ENCODE data around the gene RPL19.

DNA sequence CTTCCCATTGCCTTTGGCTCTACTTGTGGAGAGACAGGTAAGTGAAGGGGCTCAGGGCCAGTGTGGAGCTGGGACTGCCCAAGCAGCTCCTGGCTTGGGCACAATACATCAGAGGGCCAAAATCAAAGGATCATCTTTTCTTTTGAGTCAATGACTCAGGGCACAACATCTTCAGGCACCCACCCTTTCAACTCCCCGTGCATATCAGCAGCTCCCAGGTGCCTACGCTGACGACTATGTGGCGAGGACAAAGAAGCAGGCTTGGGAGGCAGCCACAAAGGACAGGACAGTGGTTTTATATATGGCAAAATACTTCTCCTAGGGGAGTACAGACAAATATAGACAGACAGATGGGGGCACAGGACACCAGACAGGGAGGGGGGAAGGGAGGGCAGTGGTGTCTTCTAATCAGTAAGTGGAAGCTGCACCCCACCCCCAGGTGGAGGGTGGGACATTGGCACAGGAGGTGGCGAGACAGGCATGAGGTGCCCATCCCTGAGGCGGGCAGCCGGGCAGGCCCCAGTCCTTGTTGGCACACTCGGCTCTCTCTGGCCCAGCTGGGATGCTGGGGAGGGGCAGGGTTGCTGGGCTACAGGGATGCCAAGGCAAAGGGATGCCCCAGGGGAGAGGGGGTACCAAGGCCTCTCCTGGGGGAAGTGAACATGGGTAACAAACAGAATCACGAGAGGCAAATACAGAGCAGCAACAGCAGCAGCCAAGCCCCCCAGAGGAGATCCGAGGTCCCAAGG, 26.4 kb upstream of the RPL19 start:
- TF ChIP-seq, protein P1, sequence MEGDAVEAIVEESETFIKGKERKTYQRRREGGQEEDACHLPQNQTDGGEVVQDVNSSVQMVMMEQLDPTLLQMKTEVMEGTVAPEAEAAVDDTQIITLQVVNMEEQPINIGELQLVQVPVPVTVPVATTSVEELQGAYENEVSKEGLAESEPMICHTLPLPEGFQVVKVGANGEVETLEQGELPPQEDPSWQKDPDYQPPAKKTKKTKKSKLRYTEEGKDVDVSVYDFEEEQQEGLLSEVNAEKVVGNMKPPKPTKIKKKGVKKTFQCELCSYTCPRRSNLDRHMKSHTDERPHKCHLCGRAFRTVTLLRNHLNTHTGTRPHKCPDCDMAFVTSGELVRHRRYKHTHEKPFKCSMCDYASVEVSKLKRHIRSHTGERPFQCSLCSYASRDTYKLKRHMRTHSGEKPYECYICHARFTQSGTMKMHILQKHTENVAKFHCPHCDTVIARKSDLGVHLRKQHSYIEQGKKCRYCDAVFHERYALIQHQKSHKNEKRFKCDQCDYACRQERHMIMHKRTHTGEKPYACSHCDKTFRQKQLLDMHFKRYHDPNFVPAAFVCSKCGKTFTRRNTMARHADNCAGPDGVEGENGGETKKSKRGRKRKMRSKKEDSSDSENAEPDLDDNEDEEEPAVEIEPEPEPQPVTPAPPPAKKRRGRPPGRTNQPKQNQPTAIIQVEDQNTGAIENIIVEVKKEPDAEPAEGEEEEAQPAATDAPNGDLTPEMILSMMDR (IDR thresholded peaks at IDR 0.05; ENCODE audit: low read depth, low read length, missing input control), result no peak
- TF ChIP-seq RXRA (IDR thresholded peaks at IDR 0.05) (no peak), FOXA1 (IDR thresholded peaks at IDR 0.05) (no peak), GABPA (IDR thresholded peaks at IDR 0.05 in 1 of 2, conservative IDR thresholded peaks at IDR 0.05 in 1 of 2) (no peak), RAD21 (IDR thresholded peaks at IDR 0.05) (no peak), TAF1 (conservative IDR thresholded peaks at IDR 0.05) (no peak), SP1 (IDR thresholded peaks at IDR 0.05) (no peak), YY1 (IDR thresholded peaks at IDR 0.05) (no peak), EGR1 (IDR thresholded peaks at IDR 0.05; ENCODE audit: low read depth in 2 of 2) (no peak), JUND (IDR thresholded peaks at IDR 0.05) (no peak), NR2F2 (IDR thresholded peaks at IDR 0.05) (no peak)
- TF ChIP-seq, protein P2, sequence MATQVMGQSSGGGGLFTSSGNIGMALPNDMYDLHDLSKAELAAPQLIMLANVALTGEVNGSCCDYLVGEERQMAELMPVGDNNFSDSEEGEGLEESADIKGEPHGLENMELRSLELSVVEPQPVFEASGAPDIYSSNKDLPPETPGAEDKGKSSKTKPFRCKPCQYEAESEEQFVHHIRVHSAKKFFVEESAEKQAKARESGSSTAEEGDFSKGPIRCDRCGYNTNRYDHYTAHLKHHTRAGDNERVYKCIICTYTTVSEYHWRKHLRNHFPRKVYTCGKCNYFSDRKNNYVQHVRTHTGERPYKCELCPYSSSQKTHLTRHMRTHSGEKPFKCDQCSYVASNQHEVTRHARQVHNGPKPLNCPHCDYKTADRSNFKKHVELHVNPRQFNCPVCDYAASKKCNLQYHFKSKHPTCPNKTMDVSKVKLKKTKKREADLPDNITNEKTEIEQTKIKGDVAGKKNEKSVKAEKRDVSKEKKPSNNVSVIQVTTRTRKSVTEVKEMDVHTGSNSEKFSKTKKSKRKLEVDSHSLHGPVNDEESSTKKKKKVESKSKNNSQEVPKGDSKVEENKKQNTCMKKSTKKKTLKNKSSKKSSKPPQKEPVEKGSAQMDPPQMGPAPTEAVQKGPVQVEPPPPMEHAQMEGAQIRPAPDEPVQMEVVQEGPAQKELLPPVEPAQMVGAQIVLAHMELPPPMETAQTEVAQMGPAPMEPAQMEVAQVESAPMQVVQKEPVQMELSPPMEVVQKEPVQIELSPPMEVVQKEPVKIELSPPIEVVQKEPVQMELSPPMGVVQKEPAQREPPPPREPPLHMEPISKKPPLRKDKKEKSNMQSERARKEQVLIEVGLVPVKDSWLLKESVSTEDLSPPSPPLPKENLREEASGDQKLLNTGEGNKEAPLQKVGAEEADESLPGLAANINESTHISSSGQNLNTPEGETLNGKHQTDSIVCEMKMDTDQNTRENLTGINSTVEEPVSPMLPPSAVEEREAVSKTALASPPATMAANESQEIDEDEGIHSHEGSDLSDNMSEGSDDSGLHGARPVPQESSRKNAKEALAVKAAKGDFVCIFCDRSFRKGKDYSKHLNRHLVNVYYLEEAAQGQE (IDR thresholded peaks at IDR 0.05), result no peak
- TF ChIP-seq, protein P3, sequence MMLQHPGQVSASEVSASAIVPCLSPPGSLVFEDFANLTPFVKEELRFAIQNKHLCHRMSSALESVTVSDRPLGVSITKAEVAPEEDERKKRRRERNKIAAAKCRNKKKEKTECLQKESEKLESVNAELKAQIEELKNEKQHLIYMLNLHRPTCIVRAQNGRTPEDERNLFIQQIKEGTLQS (IDR thresholded peaks at IDR 0.05), result no peak
- TF ChIP-seq, protein P4, sequence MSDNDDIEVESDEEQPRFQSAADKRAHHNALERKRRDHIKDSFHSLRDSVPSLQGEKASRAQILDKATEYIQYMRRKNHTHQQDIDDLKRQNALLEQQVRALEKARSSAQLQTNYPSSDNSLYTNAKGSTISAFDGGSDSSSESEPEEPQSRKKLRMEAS (IDR thresholded peaks at IDR 0.05), result no peak

All from liver (tissue), 3 donors.